Stimulated activated CD4-positive, alpha-beta T cell treated with anti-CD3 and anti-CD28 coated beads, Interleukin-15, amount 100 ng/mL, for 48 hours (primary cell): Measurements from ENCODE around the gene USP12.
"Not testable (repeated sequence)": the region's sequence is repeated elsewhere in the genome, so short reads cannot be mapped to it uniquely, and the experiment has no call there.

Source experiments
- DNase-seq, 2 donors: peaks; one replicate each; pipeline ENCODE4 v3.0.0-alpha.2; 2020; ENCODE audit warnings: low read depth in 2 of 2

The USP12 gene

GRCh38 chr13:27123445-27123844 is 48.2 kb downstream of the USP12 start:
- not testable (repeated sequence) for DNase-seq

- DNase-seq: no peak
These were observed 49.6 kb downstream of the USP12 start for GRCh38 chr13:27122036-27122435.

- DNase-seq: no peak
These were observed 50.8 kb downstream of the USP12 start for GRCh38 chr13:27120811-27121210.

- DNase-seq: no peak
These were observed 51.6 kb downstream of the USP12 start for GRCh38 chr13:27120011-27120410.

- DNase-seq: no peak
These were observed 53.1 kb downstream of the USP12 start for GRCh38 chr13:27118428-27119054.

GRCh38 chr13:27117952-27118351 is 53.7 kb downstream of the USP12 start:
- no peak for DNase-seq

- DNase-seq: no peak
These were observed 54.5 kb downstream of the USP12 start for GRCh38 chr13:27117158-27117557.

GRCh38 chr13:27113436-27113835 is 58.2 kb downstream of the USP12 start:
- DNase-seq: no peak

GRCh38 chr13:27112006-27112405 is 59.6 kb downstream of the USP12 start:
- no peak for DNase-seq

- no peak for DNase-seq
These were observed 61.4 kb downstream of the USP12 start for GRCh38 chr13:27110056-27110746.

- DNase-seq: no peak
These were observed 65.5 kb downstream of the USP12 start for GRCh38 chr13:27106144-27106543.

- DNase-seq: no peak
These were observed 67.0 kb downstream of the USP12 start for GRCh38 chr13:27104606-27105005.

GRCh38 chr13:27101847-27102246 is 69.8 kb downstream of the USP12 start:
- DNase-seq: no peak

- no peak for DNase-seq
These were observed 70.3 kb downstream of the USP12 start for GRCh38 chr13:27101289-27101688.

- DNase-seq: no peak
These were observed 73.9 kb downstream of the USP12 start for GRCh38 chr13:27097691-27098090.

GRCh38 chr13:27091451-27091850 is 80.2 kb downstream of the USP12 start:
- DNase-seq: no peak

- no peak for DNase-seq
These were observed 83.0 kb downstream of the USP12 start for GRCh38 chr13:27088619-27089018.

- DNase-seq: no peak
These were observed 84.9 kb downstream of the USP12 start for GRCh38 chr13:27086599-27087265.

- DNase-seq: no peak
These were observed 88.4 kb downstream of the USP12 start for GRCh38 chr13:27083183-27083582.

- DNase-seq: no peak
These were observed 89.5 kb downstream of the USP12 start for GRCh38 chr13:27081893-27082679.

- no peak for DNase-seq
These were observed 91.3 kb downstream of the USP12 start for GRCh38 chr13:27080018-27080948.
